Thyroid gland (tissue), 4 donors: ENCODE results near the gene SUB1. TPM values are rescaled to one million over a fixed set of nuclear protein-coding genes. Genes with fewer than 3 reads are reported as not detected.
"Not testable (repeated sequence)": the region's sequence is repeated elsewhere in the genome, so short reads cannot be mapped to it uniquely, and the experiment has no call there.

ENCODE experiments used
- DNase-seq, 2 donors: peaks; one replicate each; pipeline ENCODE4 v3.0.0-alpha.2; 2019
- H3K27ac ChIP-seq, 3 donors: fragments of 200-600 bp; sonication (generic); 1 replicate in 2 of 3; 2 replicates in 1 of 3; pipeline ENCODE4 v1.5.1; 2016 to 2019; ENCODE audit warnings: mild to moderate bottlenecking in 1 of 3, moderate library complexity in 1 of 3
- H3K27me3 ChIP-seq: fragments of 200-600 bp; sonication (generic); one replicate; pipeline ENCODE4 v1.5.1; 2019
- H3K36me3 ChIP-seq, 2 donors: fragments of 200-600 bp; sonication (generic); one replicate each; pipeline ENCODE4 v1.5.1; 2016 to 2019
- H3K4me1 ChIP-seq, 2 donors: fragments of 200-600 bp; sonication (generic); one replicate each; pipeline ENCODE4 v1.5.1; 2017 to 2019
- H3K4me3 ChIP-seq, 3 donors: fragments of 200-600 bp; sonication (generic); replicated peaks in 1 of 3; 1 replicate in 2 of 3; 2 replicates in 1 of 3; pipeline ENCODE4 v1.5.1; 2016; ENCODE audit warnings: mild to moderate bottlenecking in 1 of 3
- H3K9me3 ChIP-seq: fragments of 200-600 bp; sonication (generic); one replicate; pipeline ENCODE4 v1.5.1; 2017
- CTCF ChIP-seq, 6 experiments: fragments of 200-600 bp in 3 of 6; fragments of 450-650 bp in 3 of 6; sonication (generic) in 3 of 6; IDR thresholded peaks; one replicate each; pipeline ENCODE4 v1.5.1; 2016 to 2019; ENCODE audit warnings: antibody characterized with exemption in 6 of 6, mild to moderate bottlenecking in 2 of 6, inconsistent platforms in 1 of 6, moderate library complexity in 1 of 6
- POLR2A ChIP-seq, 2 donors: fragments of 450-650 bp; IDR thresholded peaks; one replicate each; pipeline ENCODE4 v1.6.1; 2017; ENCODE audit warnings: antibody characterized with exemption in 2 of 2, mild to moderate bottlenecking in 2 of 2, moderate library complexity in 1 of 2
- WGBS, 2 donors: methylation state at CpG; one replicate each; pipeline ENCODE4 v1.1.5; 2017; 5-methylcytosine and 5-hydroxymethylcytosine counted together
- intact Hi-C: fragments of 100-400 bp; cut with DNase I; formaldehyde crosslinking; loops from one replicate; pipeline ENCODE4 v1.15.1; 2023
- total RNA-seq, 4 donors: library from RNA; depleted of rRNA; stranded (reverse); fragments of >200 nt; gene quantifications; one replicate each; pipeline ENCODE4 v1.2.3, GENCODE V29; 2016

SUB1 gene
- total RNA-seq, 4 donors from 2014 or later, result 62.7 to 217 (median 113) TPM

- TF ChIP-seq POLR2A (IDR thresholded peaks at IDR 0.05), result no peak
- TF ChIP-seq CTCF (IDR thresholded peaks at IDR 0.05), result no peak
- Histone ChIP-seq H3K36me3 (no peaks in the 10 kb centered on the region), H3K27ac (no peak overlapping the region), H3K4me1 (no peaks in the 10 kb centered on the region), H3K27me3 (no peaks in the 10 kb centered on the region), H3K4me3 (no peak overlapping the region), H3K9me3 (no peaks in the 10 kb centered on the region)
- intact Hi-C loops, result no loop called here
- 94 to 97% methylated on average over 2 of the region's 2 CpGs for WGBS, 2 donors
- no peak for DNase-seq
Observed at GRCh38 chr5:32551865-32552264, 33.5 kb upstream of the SUB1 start.

- H3K36me3 ChIP-seq, H3K4me3 ChIP-seq, DNase-seq, H3K4me1 ChIP-seq, H3K27me3 ChIP-seq, H3K27ac ChIP-seq, intact Hi-C loops, H3K9me3 ChIP-seq: not testable (repeated sequence)
- 92 to 95% methylated on average over 6 of the region's 6 CpGs for WGBS, 2 donors
Observed at GRCh38 chr5:32552491-32552890, 32.9 kb upstream of the SUB1 start.

GRCh38 chr5:32552936-32553335, 32.4 kb upstream of the SUB1 start:
- TF ChIP-seq CTCF (IDR thresholded peaks at IDR 0.05), result no peak
- Histone ChIP-seq H3K27me3 (no peaks in the 10 kb centered on the region), H3K9me3 (no peaks in the 10 kb centered on the region), H3K4me1 (no peaks in the 10 kb centered on the region), H3K4me3 (no peak overlapping the region), H3K27ac (no peak overlapping the region), H3K36me3 (no peaks in the 10 kb centered on the region)
- intact Hi-C loops, result no loop called here
- WGBS, 2 donors, result 87 to 98% methylated on average over 3 to 7 of the region's 10 CpGs
- no peak for DNase-seq

- 62 to 72% methylated on average over 2 of the region's 2 CpGs for WGBS, 2 donors
- H3K27ac ChIP-seq, intact Hi-C loops, DNase-seq, H3K9me3 ChIP-seq, H3K4me1 ChIP-seq, H3K4me3 ChIP-seq, H3K27me3 ChIP-seq, H3K36me3 ChIP-seq: not testable (repeated sequence)
Observed at GRCh38 chr5:32554181-32554780, 31.1 kb upstream of the SUB1 start.

- H3K27ac ChIP-seq, H3K4me1 ChIP-seq, H3K4me3 ChIP-seq, intact Hi-C loops, H3K36me3 ChIP-seq, H3K9me3 ChIP-seq, DNase-seq, H3K27me3 ChIP-seq: not testable (repeated sequence)
- 82 to 88% methylated on average over 6 of the region's 6 CpGs for WGBS, 2 donors
Observed at GRCh38 chr5:32556543-32556942, 28.8 kb upstream of the SUB1 start.

GRCh38 chr5:32559411-32559810, 25.9 kb upstream of the SUB1 start:
- H3K4me3 ChIP-seq, result no peak overlapping the region
- H3K4me1 ChIP-seq, result no peaks in the 10 kb centered on the region
- no peaks in the 10 kb centered on the region for H3K27me3 ChIP-seq
- H3K9me3 ChIP-seq, result no peaks in the 10 kb centered on the region
- no peak for DNase-seq
- TF ChIP-seq CTCF (IDR thresholded peaks at IDR 0.05) (no peak), POLR2A (IDR thresholded peaks at IDR 0.05) (no peak)
- H3K27ac ChIP-seq, result no peak overlapping the region
- no peaks in the 10 kb centered on the region for H3K36me3 ChIP-seq
- intact Hi-C loops, result no loop called here

- no peak overlapping the region for H3K27ac ChIP-seq
- no peak overlapping the region for H3K4me3 ChIP-seq
- no peaks in the 10 kb centered on the region for H3K9me3 ChIP-seq
- TF ChIP-seq CTCF (IDR thresholded peaks at IDR 0.05) (no peak), POLR2A (IDR thresholded peaks at IDR 0.05) (no peak)
- no peaks in the 10 kb centered on the region for H3K4me1 ChIP-seq
- no peak for DNase-seq
- H3K27me3 ChIP-seq, result no peaks in the 10 kb centered on the region
- no peaks in the 10 kb centered on the region for H3K36me3 ChIP-seq
- intact Hi-C loops, result no loop called here
Observed at GRCh38 chr5:32559921-32560320, 25.4 kb upstream of the SUB1 start.
